GM12878 (cell line): ENCODE measurements around the gene ADRA2C. TPM values are rescaled to one million over a fixed set of nuclear protein-coding genes. Genes with fewer than 3 reads are reported as not detected.

Experiments used
- ATAC-seq: fragments of 200-7000 bp; cut with Tn5 transposase; 3 replicates; pipeline ENCODE4 v1.9.1; 2020; ENCODE audit warnings: mild to moderate bottlenecking, moderate library complexity
- BruUV-seq: library from RNA; stranded (reverse); fragments of 400-500 nt; replicated peaks from 2 replicates; lab custom pipeline; 2021; lab: Mats Ljungman, UMichigan
- CTCF ChIA-PET: fragments of 300-600 bp; sonication (Branson Sonifier 250); formaldehyde crosslinking; extraction: SDS; loops from one replicate; lab custom pipeline; 2021; ENCODE audit warnings: inconsistent platforms; lab: Yijun Ruan, JAX
- POLR2A ChIA-PET: fragments of 350-600 bp; formaldehyde crosslinking; extraction: SDS; loops from one replicate; lab custom pipeline; 2021; ENCODE audit warnings: inconsistent platforms; lab: Charles Lee
- RAD21 ChIA-PET: fragments of 300-600 bp; sonication (Branson Sonifier 250); formaldehyde crosslinking; loops from one replicate; lab custom pipeline; 2023; ENCODE audit warnings: antibody characterized with exemption; ENCODE audit not compliant: unreplicated experiment; lab: Charles Lee
- SMC1A ChIA-PET: fragments of 300-600 bp; sonication (Branson Sonifier 250); formaldehyde crosslinking; loops from one replicate; lab custom pipeline; 2023; ENCODE audit not compliant: unreplicated experiment, uncharacterized antibody; lab: Charles Lee
- DNase-seq: peaks from one replicate; pipeline ENCODE4 v3.0.0-alpha.2; 2011; ENCODE audit warnings: low read depth, low spot score
- FAIRE-seq: peaks from 3 replicates; lab custom pipeline; 2011; peaks lifted over from hg19 to GRCh38; lab: Jason Lieb, UNC
- H2AFZ ChIP-seq: 2 replicates; pipeline ENCODE4 v1.6.0; 2011; ENCODE audit warnings: low read depth, low read length, control low read depth; ENCODE audit not compliant: control insufficient read depth
- H3K27ac ChIP-seq: 2 replicates; pipeline ENCODE4 v1.5.1; 2011; ENCODE audit warnings: control low read depth; ENCODE audit not compliant: control insufficient read depth, insufficient read depth
- H3K27me3 ChIP-seq, 2 experiments: replicated peaks in 1 of 2; 2 replicates each; pipeline versions ENCODE4 v1.6.0 to v1.6.1; 2011; ENCODE audit warnings: low read length in 1 of 2; ENCODE audit not compliant: control insufficient read depth in 2 of 2, insufficient read depth in 2 of 2
- H3K36me3 ChIP-seq, 2 experiments: 2 replicates each; pipeline ENCODE4 v1.5.1; 2011; ENCODE audit warnings: low read length in 1 of 2; ENCODE audit not compliant: control insufficient read depth in 2 of 2, insufficient read depth in 2 of 2
- H3K4me1 ChIP-seq: 2 replicates; pipeline ENCODE4 v1.6.1; 2011; ENCODE audit warnings: mild to moderate bottlenecking, low read length, moderate library complexity, mixed read lengths; ENCODE audit not compliant: control insufficient read depth, insufficient read depth
- H3K4me2 ChIP-seq: 2 replicates; pipeline ENCODE4 v1.6.0; 2011; ENCODE audit warnings: control low read depth; ENCODE audit not compliant: control insufficient read depth, insufficient read depth
- H3K4me3 ChIP-seq: fragments of 200-600 bp; sonication (generic); 2 replicates; pipeline ENCODE4 v1.5.1; 2016
- H3K79me2 ChIP-seq: 2 replicates; pipeline ENCODE4 v1.6.0; 2011; ENCODE audit warnings: low read length; ENCODE audit not compliant: control insufficient read depth, insufficient read depth
- H3K9ac ChIP-seq: 2 replicates; pipeline ENCODE4 v1.8.0; 2011; ENCODE audit warnings: low read length, control low read depth, mixed read lengths; ENCODE audit not compliant: control insufficient read depth, insufficient read depth
- H3K9me3 ChIP-seq: replicated peaks from 3 replicates; pipeline ENCODE4 v1.5.1; 2011; ENCODE audit warnings: mild to moderate bottlenecking, low read length; ENCODE audit not compliant: control insufficient read depth, insufficient read depth
- H4K20me1 ChIP-seq: 2 replicates; pipeline ENCODE4 v1.6.0; 2011; ENCODE audit not compliant: control insufficient read depth, insufficient read depth
- CBX5 ChIP-seq: sonication (generic); IDR thresholded peaks from 2 replicates; pipeline ENCODE4 v1.6.1; 2016; ENCODE audit warnings: low read depth, moderate library complexity, mild to moderate bottlenecking, inconsistent platforms
- EGR1 ChIP-seq, 2 experiments: IDR thresholded peaks; 1 replicate in 1 of 2; 2 replicates in 1 of 2; pipeline ENCODE4 v1.6.1; 2011 to 2012; ENCODE audit warnings: low read depth in 2 of 2, low read length in 2 of 2, borderline replicate concordance in 1 of 2, mild to moderate bottlenecking in 1 of 2, moderate library complexity in 1 of 2
- IRF4 ChIP-seq: IDR thresholded peaks from 2 replicates; pipeline ENCODE4 v1.6.1; 2011; ENCODE audit warnings: low read depth, low read length
- MEF2A ChIP-seq: IDR thresholded peaks from 2 replicates; pipeline ENCODE4 v1.6.1; 2011; ENCODE audit warnings: low read depth, mild to moderate bottlenecking, low read length, moderate library complexity; ENCODE audit not compliant: insufficient read depth
- SP1 ChIP-seq: IDR thresholded peaks from one replicate; pipeline ENCODE4 v1.6.1; 2011; ENCODE audit warnings: low read depth, low read length
- STAT3 ChIP-seq: IDR thresholded peaks from 2 replicates; pipeline ENCODE4 v1.6.1; 2011; ENCODE audit warnings: low read depth, low read length, improper control_type of control experiment
- TBL1XR1 ChIP-seq: IDR thresholded peaks from 2 replicates; pipeline ENCODE4 v1.6.1; 2012; ENCODE audit warnings: low read depth, low read length, improper control_type of control experiment
- WGBS: methylation state at CpG from one replicate; pipeline ENCODE4 v1.1.6; 2016; ENCODE audit warnings: low lambda C conversion rate; ENCODE audit not compliant: insufficient replicate concordance, insufficient coverage; ENCODE audit errors: missing lambda C conversion rate; 5-methylcytosine and 5-hydroxymethylcytosine counted together
- in situ Hi-C: fragments of 300-500 bp; cut with MboI; formaldehyde crosslinking; loops from 9 replicates; pipeline ENCODE4 v1.14.3; 2018; ENCODE audit warnings: mixed read lengths
- intact Hi-C: fragments of 100-400 bp; cut with micrococcal nuclease; formaldehyde crosslinking; loops from one replicate; pipeline ENCODE4 v1.14.2; 2022; ENCODE audit not compliant: unreplicated experiment
- polyA plus RNA-seq, 11 experiments: library from polyadenylated mRNA; depleted of rRNA in 4 of 11; unstranded in 6 of 11; stranded (reverse) in 5 of 11; fragments of >200 nt; fragmentation: Nextera tagmentation in 4 of 11; fragmentation: Illumina TruSeq in 1 of 11; extraction: Ambion mirVana in 4 of 11; extraction: Trizol in 1 of 11; gene quantifications; 1 replicate in 1 of 11; 2 replicates in 10 of 11; pipeline versions ENCODE4 v1.2.1 to v1.2.3, GENCODE V29; 2011 to 2016; ENCODE audit warnings: inconsistent platforms in 2 of 11, missing spikeins in 2 of 11, low read depth in 1 of 11
- total RNA-seq, 4 experiments: library from RNA; depleted of rRNA in 3 of 4; stranded (reverse); fragments of >200 nt in 3 of 4; fragmentation: Illumina TruSeq in 1 of 4; extraction: Trizol in 1 of 4; gene quantifications; 2 replicates each; pipeline versions ENCODE4 v1.2.1 to v1.2.3, GENCODE V29; 2013 to 2021
- TF ChIP-seq, protein P1 (sequence below): fragments of 450-650 bp; IDR thresholded peaks from 2 replicates; pipeline ENCODE4 v1.6.1; 2017; ENCODE audit warnings: borderline replicate concordance
- TF ChIP-seq, protein P2 (sequence below): IDR thresholded peaks from 2 replicates; pipeline ENCODE4 v1.6.1; 2012; ENCODE audit warnings: improper control_type of control experiment, low read depth, low read length; ENCODE audit not compliant: insufficient replicate concordance
- TF ChIP-seq, protein P3 (sequence below): fragments of 450-650 bp; IDR thresholded peaks from 2 replicates; pipeline ENCODE4 v1.6.1; 2018; ENCODE audit warnings: borderline replicate concordance, mild to moderate bottlenecking; ENCODE audit not compliant: partially characterized antibody
- TF ChIP-seq, protein P4 (sequence below): fragments of 450-650 bp; IDR thresholded peaks from 2 replicates; pipeline ENCODE4 v1.6.1; 2017; ENCODE audit warnings: mild to moderate bottlenecking, low read depth, inconsistent platforms; ENCODE audit not compliant: poor library complexity, severe bottlenecking

The ADRA2C gene
- total and polyA plus RNA-seq, 10 of the 15 experiments (the other 5 are each of a cell fraction or from before 2014, with no cell fraction given) = 0.15 TPM; not detected in 9

DNA sequence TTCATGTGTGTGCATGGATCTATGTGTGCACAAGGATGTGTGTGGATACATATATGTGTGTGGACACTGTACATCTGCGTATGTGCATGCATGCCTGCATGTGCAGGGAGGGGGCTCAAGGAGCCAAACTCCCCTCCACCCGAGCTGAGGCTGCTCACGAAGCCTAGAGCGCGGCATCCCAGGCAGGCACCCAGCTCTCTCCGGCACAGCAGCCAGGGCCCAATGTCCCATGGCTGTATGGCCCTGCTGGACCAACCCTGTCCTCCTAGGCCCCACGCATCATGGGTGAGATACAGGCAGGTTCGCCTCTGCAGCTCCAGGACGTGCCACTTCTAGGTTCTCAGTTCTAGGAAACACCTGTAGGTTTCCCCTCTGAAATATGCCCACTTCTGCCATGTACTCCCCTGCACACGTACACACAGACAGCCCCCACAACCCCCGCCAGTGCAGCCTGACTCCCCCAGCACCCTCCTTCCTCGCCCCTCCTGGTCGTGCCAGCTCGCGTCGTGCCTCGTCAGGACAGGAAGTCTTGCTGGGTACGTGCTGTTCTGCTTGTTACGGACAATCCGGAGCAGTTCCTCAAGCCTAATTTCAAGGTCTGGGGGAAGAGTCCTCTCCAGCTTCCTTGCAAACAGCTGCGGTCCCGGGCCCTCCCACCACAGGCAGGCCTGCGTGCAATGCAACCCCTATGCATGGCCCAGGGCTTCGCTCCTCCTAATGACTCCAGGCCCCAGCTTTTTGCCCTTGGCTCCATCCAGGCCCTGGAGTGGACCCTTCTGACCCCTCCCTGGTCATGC lies 3.2 kb upstream of the ADRA2C start:
- FAIRE-seq (no peak), DNase-seq (no peak), ATAC-seq (no peak)
- ChIA-PET POLR2A (no interaction called here), CTCF (no interaction called here), SMC1A (no interaction called here), RAD21 (no interaction called here)
- Histone ChIP-seq H3K79me2 (no peaks in the 10 kb centered on the region), H4K20me1 (no peaks in the 10 kb centered on the region), H3K4me1 (no peaks in the 10 kb centered on the region), H3K9ac (no peak overlapping the region), H3K27ac (no peak overlapping the region), H3K27me3 (peaks cover 0 to 2% of the 10 kb centered on the region in 2 experiments; a peak in 2 of 4 replicates), H3K4me3 (no peak overlapping the region), H3K9me3 (no peaks in the 10 kb centered on the region; the same call in 2 of the 3 replicates), H2AFZ (no peak overlapping the region), H3K4me2 (no peak overlapping the region), H3K36me3 (no peaks in the 10 kb centered on the region)
- intact Hi-C loops = no loop called here
- in situ Hi-C loops = no loop called here
- BruUV-seq = no TSS peak
- WGBS = 23% methylated on average over 24 of the region's 24 CpGs
- TF ChIP-seq STAT3 (no peak), TBL1XR1 (no peak), MEF2A (no peak), SP1 (no peak), CBX5 (no peak), IRF4 (no peak), EGR1 (IDR thresholded peaks at IDR 0.05; ENCODE audit: borderline replicate concordance in 1 of 2, low read depth in 2 of 2, low read length in 2 of 2) (no peak)
- TF ChIP-seq, protein P1, sequence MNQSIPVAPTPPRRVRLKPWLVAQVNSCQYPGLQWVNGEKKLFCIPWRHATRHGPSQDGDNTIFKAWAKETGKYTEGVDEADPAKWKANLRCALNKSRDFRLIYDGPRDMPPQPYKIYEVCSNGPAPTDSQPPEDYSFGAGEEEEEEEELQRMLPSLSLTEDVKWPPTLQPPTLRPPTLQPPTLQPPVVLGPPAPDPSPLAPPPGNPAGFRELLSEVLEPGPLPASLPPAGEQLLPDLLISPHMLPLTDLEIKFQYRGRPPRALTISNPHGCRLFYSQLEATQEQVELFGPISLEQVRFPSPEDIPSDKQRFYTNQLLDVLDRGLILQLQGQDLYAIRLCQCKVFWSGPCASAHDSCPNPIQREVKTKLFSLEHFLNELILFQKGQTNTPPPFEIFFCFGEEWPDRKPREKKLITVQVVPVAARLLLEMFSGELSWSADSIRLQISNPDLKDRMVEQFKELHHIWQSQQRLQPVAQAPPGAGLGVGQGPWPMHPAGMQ = no peak
- TF ChIP-seq, protein P2, sequence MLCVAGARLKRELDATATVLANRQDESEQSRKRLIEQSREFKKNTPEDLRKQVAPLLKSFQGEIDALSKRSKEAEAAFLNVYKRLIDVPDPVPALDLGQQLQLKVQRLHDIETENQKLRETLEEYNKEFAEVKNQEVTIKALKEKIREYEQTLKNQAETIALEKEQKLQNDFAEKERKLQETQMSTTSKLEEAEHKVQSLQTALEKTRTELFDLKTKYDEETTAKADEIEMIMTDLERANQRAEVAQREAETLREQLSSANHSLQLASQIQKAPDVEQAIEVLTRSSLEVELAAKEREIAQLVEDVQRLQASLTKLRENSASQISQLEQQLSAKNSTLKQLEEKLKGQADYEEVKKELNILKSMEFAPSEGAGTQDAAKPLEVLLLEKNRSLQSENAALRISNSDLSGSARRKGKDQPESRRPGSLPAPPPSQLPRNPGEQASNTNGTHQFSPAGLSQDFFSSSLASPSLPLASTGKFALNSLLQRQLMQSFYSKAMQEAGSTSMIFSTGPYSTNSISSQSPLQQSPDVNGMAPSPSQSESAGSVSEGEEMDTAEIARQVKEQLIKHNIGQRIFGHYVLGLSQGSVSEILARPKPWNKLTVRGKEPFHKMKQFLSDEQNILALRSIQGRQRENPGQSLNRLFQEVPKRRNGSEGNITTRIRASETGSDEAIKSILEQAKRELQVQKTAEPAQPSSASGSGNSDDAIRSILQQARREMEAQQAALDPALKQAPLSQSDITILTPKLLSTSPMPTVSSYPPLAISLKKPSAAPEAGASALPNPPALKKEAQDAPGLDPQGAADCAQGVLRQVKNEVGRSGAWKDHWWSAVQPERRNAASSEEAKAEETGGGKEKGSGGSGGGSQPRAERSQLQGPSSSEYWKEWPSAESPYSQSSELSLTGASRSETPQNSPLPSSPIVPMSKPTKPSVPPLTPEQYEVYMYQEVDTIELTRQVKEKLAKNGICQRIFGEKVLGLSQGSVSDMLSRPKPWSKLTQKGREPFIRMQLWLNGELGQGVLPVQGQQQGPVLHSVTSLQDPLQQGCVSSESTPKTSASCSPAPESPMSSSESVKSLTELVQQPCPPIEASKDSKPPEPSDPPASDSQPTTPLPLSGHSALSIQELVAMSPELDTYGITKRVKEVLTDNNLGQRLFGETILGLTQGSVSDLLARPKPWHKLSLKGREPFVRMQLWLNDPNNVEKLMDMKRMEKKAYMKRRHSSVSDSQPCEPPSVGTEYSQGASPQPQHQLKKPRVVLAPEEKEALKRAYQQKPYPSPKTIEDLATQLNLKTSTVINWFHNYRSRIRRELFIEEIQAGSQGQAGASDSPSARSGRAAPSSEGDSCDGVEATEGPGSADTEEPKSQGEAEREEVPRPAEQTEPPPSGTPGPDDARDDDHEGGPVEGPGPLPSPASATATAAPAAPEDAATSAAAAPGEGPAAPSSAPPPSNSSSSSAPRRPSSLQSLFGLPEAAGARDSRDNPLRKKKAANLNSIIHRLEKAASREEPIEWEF = no peak
- TF ChIP-seq, protein P3, sequence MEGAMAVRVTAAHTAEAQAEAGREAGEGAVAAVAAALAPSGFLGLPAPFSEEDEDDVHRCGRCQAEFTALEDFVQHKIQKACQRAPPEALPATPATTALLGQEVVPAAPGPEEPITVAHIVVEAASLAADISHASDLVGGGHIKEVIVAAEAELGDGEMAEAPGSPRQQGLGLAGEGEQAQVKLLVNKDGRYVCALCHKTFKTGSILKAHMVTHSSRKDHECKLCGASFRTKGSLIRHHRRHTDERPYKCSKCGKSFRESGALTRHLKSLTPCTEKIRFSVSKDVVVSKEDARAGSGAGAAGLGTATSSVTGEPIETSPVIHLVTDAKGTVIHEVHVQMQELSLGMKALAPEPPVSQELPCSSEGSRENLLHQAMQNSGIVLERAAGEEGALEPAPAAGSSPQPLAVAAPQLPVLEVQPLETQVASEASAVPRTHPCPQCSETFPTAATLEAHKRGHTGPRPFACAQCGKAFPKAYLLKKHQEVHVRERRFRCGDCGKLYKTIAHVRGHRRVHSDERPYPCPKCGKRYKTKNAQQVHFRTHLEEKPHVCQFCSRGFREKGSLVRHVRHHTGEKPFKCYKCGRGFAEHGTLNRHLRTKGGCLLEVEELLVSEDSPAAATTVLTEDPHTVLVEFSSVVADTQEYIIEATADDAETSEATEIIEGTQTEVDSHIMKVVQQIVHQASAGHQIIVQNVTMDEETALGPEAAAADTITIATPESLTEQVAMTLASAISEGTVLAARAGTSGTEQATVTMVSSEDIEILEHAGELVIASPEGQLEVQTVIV = no peak
- TF ChIP-seq, protein P4, sequence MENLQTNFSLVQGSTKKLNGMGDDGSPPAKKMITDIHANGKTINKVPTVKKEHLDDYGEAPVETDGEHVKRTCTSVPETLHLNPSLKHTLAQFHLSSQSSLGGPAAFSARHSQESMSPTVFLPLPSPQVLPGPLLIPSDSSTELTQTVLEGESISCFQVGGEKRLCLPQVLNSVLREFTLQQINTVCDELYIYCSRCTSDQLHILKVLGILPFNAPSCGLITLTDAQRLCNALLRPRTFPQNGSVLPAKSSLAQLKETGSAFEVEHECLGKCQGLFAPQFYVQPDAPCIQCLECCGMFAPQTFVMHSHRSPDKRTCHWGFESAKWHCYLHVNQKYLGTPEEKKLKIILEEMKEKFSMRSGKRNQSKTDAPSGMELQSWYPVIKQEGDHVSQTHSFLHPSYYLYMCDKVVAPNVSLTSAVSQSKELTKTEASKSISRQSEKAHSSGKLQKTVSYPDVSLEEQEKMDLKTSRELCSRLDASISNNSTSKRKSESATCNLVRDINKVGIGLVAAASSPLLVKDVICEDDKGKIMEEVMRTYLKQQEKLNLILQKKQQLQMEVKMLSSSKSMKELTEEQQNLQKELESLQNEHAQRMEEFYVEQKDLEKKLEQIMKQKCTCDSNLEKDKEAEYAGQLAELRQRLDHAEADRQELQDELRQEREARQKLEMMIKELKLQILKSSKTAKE = no peak
